WTC11 (cell line): ENCODE data around the gene KBTBD2. TPM values are rescaled to one million over a fixed set of nuclear protein-coding genes. Genes with fewer than 3 reads are reported as not detected.
A peak's percentile ranks its signal among the peaks of the same experiment; 100 is the strongest.

Experiments used
- ATAC-seq: fragments of 200-7000 bp; cut with Tn5 transposase; 2 replicates; pipeline ENCODE4 v1.10.0; 2021; ENCODE audit warnings: mild to moderate bottlenecking, moderate library complexity
- CTCF ChIA-PET: fragments of 300-600 bp; sonication (Branson Sonifier 250); formaldehyde crosslinking; loops from one replicate; lab custom pipeline; 2021; ENCODE audit warnings: antibody characterized with exemption; lab: Charles Lee
- POLR2A ChIA-PET: fragments of 350-600 bp; sonication (Branson Sonifier 250); formaldehyde crosslinking; loops from one replicate; lab custom pipeline; 2021; ENCODE audit warnings: antibody characterized with exemption; lab: Charles Lee
- DNase-seq: peaks from one replicate; pipeline ENCODE4 v3.0.0; 2021; ENCODE audit warnings: low spot score
- H3K27ac Mint-ChIP-seq: 2 replicates; pipeline ENCODE4 v1.8.0; 2021; ENCODE audit warnings: mixed read lengths
- H3K27me3 Mint-ChIP-seq: 2 replicates; pipeline ENCODE4 v1.8.0; 2021; ENCODE audit warnings: low read depth, mild to moderate bottlenecking, moderate library complexity, mixed read lengths
- H3K36me3 Mint-ChIP-seq: 2 replicates; pipeline ENCODE4 v1.8.0; 2021; ENCODE audit warnings: mixed read lengths
- H3K4me1 Mint-ChIP-seq: 2 replicates; pipeline ENCODE4 v1.8.0; 2022; ENCODE audit warnings: mixed read lengths
- H3K4me3 Mint-ChIP-seq: 2 replicates; pipeline ENCODE4 v1.8.0; 2021; ENCODE audit warnings: mild to moderate bottlenecking, moderate library complexity, mixed read lengths
- H3K9me3 Mint-ChIP-seq: 2 replicates; pipeline ENCODE4 v1.8.0; 2021; ENCODE audit warnings: mixed read lengths
- CREM ChIP-seq: sonication (generic); formaldehyde crosslinking; IDR thresholded peaks from 2 replicates; pipeline ENCODE4 v1.8.1; 2022; ENCODE audit warnings: mild to moderate bottlenecking, missing genetic modification reagents, moderate library complexity
- ELF4 ChIP-seq: sonication (generic); formaldehyde crosslinking; IDR thresholded peaks from 2 replicates; pipeline ENCODE4 v1.8.1; 2022; ENCODE audit warnings: low read depth, mild to moderate bottlenecking, moderate library complexity, missing genetic modification reagents
- FOXK1 ChIP-seq: sonication (generic); formaldehyde crosslinking; IDR thresholded peaks from 2 replicates; pipeline ENCODE4 v1.8.0; 2022; ENCODE audit warnings: mild to moderate bottlenecking, moderate library complexity, missing genetic modification reagents
- JAZF1 ChIP-seq: fragments of 250-450 bp; sonication (Bioruptor Pico); IDR thresholded peaks from 2 replicates; pipeline ENCODE4 v1.9.0; 2021; ENCODE audit warnings: moderate library complexity, mild to moderate bottlenecking, inconsistent platforms
- NFE2L1 ChIP-seq: sonication (generic); formaldehyde crosslinking; IDR thresholded peaks from 2 replicates; pipeline ENCODE4 v1.8.1; 2023; ENCODE audit warnings: missing genetic modification reagents
- NR2C2 ChIP-seq: sonication (generic); formaldehyde crosslinking; IDR thresholded peaks from 2 replicates; pipeline ENCODE4 v1.8.0; 2022; ENCODE audit warnings: mild to moderate bottlenecking, missing genetic modification reagents
- RELA ChIP-seq: sonication (generic); formaldehyde crosslinking; IDR thresholded peaks from 2 replicates; pipeline ENCODE4 v1.8.1; 2022; ENCODE audit warnings: missing genetic modification reagents, mild to moderate bottlenecking, borderline replicate concordance
- RORB ChIP-seq: fragments of 250-450 bp; sonication (Bioruptor Pico); IDR thresholded peaks from 2 replicates; pipeline ENCODE4 v1.9.0; 2021; ENCODE audit warnings: mild to moderate bottlenecking
- TP53 ChIP-seq: sonication (generic); formaldehyde crosslinking; IDR thresholded peaks from 2 replicates; pipeline ENCODE4 v1.8.1; 2023; ENCODE audit warnings: mild to moderate bottlenecking, missing genetic modification reagents
- ZNF232 ChIP-seq: sonication (generic); formaldehyde crosslinking; IDR thresholded peaks from 2 replicates; pipeline ENCODE4 v1.8.0; 2022; ENCODE audit warnings: mild to moderate bottlenecking, missing genetic modification reagents
- ZNF423 ChIP-seq: fragments of 250-450 bp; sonication (Bioruptor Pico); IDR thresholded peaks from 2 replicates; pipeline ENCODE4 v2.1.2; 2022; ENCODE audit warnings: mild to moderate bottlenecking, moderate library complexity
- total RNA-seq: library from RNA; stranded (reverse); gene quantifications from 3 replicates; pipeline ENCODE4 v1.2.3, GENCODE V29; 2021
- TF ChIP-seq, protein P1 (sequence below): fragments of 200-600 bp; IDR thresholded peaks from 2 replicates; pipeline ENCODE4 v1.8.0; 2022; ENCODE audit warnings: antibody characterized with exemption
- TF ChIP-seq, protein P2 (sequence below): sonication (generic); formaldehyde crosslinking; conservative IDR thresholded peaks from 2 replicates; pipeline ENCODE4 v1.8.1; 2023; ENCODE audit warnings: mild to moderate bottlenecking, low read depth, missing genetic modification reagents, moderate library complexity
- TF ChIP-seq, protein P3 (sequence below): sonication (generic); formaldehyde crosslinking; IDR thresholded peaks from 2 replicates; pipeline ENCODE4 v1.8.0; 2022; ENCODE audit warnings: mild to moderate bottlenecking, missing genetic modification reagents
- TF ChIP-seq, protein P4 (sequence below): fragments of 250-450 bp; sonication (Bioruptor Pico); IDR thresholded peaks from 2 replicates; pipeline ENCODE4 v2.1.2; 2022; ENCODE audit warnings: mild to moderate bottlenecking, moderate library complexity
- TF ChIP-seq, protein P5 (sequence below): sonication (generic); formaldehyde crosslinking; IDR thresholded peaks from 2 replicates; pipeline ENCODE4 v1.8.0; 2023; ENCODE audit warnings: mild to moderate bottlenecking, missing genetic modification reagents
- TF ChIP-seq, protein P6 (sequence below): sonication (generic); formaldehyde crosslinking; IDR thresholded peaks from 2 replicates; pipeline ENCODE4 v1.8.1; 2022; ENCODE audit warnings: low read depth, missing genetic modification reagents, borderline replicate concordance
- TF ChIP-seq, protein P7 (sequence below): sonication (generic); formaldehyde crosslinking; IDR thresholded peaks from 2 replicates; pipeline ENCODE4 v1.8.1; 2023; ENCODE audit warnings: mild to moderate bottlenecking, missing genetic modification reagents

KBTBD2 gene
- total RNA-seq, 1 experiment from 2014 or later, result 29.7 TPM

DNA sequence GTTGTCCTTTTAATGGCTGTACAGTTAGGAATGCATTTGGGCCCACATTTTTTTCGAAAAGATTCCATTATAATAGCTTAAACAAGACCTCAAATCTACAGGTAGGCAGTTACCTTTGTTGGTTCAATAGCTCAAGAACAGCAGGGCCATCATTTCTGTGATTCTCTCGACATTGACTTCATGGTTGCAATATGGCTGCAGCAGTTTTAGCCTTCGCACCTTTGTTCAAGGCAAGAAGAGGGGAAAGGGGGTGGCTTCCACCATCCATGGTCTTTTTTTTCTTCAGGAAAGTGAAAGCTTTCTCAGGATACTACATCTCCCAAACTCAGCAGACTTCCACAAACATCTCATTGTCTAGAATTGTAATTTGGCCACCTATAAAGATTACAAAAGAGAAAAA lies 2.2 kb upstream of the KBTBD2 start:
- Mint-ChIP-seq H3K27ac (no peak overlapping the region), H3K4me3 (no peak overlapping the region), H3K4me1 (peaks cover 24% of the 10 kb centered on the region), H3K27me3 (peaks cover 21% of the 10 kb centered on the region), H3K36me3 (no peaks in the 10 kb centered on the region), H3K9me3 (no peaks in the 10 kb centered on the region)
- ChIA-PET CTCF (interaction anchor here (7.0 kb wide), 1 partner anchor 47 kb away, joined by 29 read pairs; no protein-coding TSS in a partner anchor), POLR2A (no interaction called here)
- ATAC-seq, result no peak
- no peak for TF ChIP-seq ZNF423
- no peak for TF ChIP-seq RELA
- no peak for TF ChIP-seq JAZF1
- no peak for DNase-seq

DNA sequence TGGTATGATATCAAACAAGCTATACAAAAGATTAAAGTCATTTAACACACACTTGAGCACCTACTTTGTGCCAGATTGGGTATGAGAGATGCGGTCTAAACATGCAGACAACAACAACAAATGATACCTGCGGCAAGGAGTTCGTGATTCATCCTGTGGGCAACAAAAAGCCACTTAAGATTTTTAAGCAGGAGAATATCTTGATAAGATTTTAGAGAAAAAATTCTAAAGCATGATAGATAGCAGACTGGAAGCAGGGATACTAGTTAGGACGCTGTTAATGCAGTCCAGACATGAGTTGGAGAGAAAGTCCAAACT lies 1.6 kb upstream of the KBTBD2 start:
- Mint-ChIP-seq H3K27ac (peak overlapping the region; percentile 99), H3K4me1 (peaks cover 30% of the 10 kb centered on the region), H3K4me3 (peak overlapping the region; percentile 85), H3K9me3 (no peaks in the 10 kb centered on the region), H3K27me3 (peaks cover 18% of the 10 kb centered on the region), H3K36me3 (no peaks in the 10 kb centered on the region)
- ChIA-PET POLR2A (interaction anchor here (1.4 kb wide), 1 partner anchor 48 kb away, joined by 4 read pairs; no protein-coding TSS in a partner anchor), CTCF (interaction anchor here (7.0 kb wide), 1 partner anchor 46 kb away, joined by 29 read pairs; no protein-coding TSS in a partner anchor)
- ATAC-seq (no peak), DNase-seq (no peak)
- TF ChIP-seq CREM (CRISPR knock-in tag) (no peak), NR2C2 (no peak), ZNF232 (CRISPR knock-in tag) (no peak), RORB (no peak), ELF4 (no peak), TP53 (CRISPR knock-in tag) (no peak)
- TF ChIP-seq, protein P1, sequence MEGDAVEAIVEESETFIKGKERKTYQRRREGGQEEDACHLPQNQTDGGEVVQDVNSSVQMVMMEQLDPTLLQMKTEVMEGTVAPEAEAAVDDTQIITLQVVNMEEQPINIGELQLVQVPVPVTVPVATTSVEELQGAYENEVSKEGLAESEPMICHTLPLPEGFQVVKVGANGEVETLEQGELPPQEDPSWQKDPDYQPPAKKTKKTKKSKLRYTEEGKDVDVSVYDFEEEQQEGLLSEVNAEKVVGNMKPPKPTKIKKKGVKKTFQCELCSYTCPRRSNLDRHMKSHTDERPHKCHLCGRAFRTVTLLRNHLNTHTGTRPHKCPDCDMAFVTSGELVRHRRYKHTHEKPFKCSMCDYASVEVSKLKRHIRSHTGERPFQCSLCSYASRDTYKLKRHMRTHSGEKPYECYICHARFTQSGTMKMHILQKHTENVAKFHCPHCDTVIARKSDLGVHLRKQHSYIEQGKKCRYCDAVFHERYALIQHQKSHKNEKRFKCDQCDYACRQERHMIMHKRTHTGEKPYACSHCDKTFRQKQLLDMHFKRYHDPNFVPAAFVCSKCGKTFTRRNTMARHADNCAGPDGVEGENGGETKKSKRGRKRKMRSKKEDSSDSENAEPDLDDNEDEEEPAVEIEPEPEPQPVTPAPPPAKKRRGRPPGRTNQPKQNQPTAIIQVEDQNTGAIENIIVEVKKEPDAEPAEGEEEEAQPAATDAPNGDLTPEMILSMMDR, result no peak
- TF ChIP-seq, protein P2, sequence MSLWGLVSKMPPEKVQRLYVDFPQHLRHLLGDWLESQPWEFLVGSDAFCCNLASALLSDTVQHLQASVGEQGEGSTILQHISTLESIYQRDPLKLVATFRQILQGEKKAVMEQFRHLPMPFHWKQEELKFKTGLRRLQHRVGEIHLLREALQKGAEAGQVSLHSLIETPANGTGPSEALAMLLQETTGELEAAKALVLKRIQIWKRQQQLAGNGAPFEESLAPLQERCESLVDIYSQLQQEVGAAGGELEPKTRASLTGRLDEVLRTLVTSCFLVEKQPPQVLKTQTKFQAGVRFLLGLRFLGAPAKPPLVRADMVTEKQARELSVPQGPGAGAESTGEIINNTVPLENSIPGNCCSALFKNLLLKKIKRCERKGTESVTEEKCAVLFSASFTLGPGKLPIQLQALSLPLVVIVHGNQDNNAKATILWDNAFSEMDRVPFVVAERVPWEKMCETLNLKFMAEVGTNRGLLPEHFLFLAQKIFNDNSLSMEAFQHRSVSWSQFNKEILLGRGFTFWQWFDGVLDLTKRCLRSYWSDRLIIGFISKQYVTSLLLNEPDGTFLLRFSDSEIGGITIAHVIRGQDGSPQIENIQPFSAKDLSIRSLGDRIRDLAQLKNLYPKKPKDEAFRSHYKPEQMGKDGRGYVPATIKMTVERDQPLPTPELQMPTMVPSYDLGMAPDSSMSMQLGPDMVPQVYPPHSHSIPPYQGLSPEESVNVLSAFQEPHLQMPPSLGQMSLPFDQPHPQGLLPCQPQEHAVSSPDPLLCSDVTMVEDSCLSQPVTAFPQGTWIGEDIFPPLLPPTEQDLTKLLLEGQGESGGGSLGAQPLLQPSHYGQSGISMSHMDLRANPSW (CRISPR knock-in tag), result no peak
- TF ChIP-seq, protein P3, sequence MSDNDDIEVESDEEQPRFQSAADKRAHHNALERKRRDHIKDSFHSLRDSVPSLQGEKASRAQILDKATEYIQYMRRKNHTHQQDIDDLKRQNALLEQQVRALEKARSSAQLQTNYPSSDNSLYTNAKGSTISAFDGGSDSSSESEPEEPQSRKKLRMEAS (CRISPR knock-in tag), result no peak
- TF ChIP-seq, protein P4, sequence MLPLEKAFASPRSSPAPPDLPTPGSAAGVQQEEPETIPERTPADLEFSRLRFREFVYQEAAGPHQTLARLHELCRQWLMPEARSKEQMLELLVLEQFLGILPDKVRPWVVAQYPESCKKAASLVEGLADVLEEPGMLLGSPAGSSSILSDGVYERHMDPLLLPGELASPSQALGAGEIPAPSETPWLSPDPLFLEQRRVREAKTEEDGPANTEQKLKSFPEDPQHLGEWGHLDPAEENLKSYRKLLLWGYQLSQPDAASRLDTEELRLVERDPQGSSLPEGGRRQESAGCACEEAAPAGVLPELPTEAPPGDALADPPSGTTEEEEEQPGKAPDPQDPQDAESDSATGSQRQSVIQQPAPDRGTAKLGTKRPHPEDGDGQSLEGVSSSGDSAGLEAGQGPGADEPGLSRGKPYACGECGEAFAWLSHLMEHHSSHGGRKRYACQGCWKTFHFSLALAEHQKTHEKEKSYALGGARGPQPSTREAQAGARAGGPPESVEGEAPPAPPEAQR (CRISPR knock-in tag), result no peak

DNA sequence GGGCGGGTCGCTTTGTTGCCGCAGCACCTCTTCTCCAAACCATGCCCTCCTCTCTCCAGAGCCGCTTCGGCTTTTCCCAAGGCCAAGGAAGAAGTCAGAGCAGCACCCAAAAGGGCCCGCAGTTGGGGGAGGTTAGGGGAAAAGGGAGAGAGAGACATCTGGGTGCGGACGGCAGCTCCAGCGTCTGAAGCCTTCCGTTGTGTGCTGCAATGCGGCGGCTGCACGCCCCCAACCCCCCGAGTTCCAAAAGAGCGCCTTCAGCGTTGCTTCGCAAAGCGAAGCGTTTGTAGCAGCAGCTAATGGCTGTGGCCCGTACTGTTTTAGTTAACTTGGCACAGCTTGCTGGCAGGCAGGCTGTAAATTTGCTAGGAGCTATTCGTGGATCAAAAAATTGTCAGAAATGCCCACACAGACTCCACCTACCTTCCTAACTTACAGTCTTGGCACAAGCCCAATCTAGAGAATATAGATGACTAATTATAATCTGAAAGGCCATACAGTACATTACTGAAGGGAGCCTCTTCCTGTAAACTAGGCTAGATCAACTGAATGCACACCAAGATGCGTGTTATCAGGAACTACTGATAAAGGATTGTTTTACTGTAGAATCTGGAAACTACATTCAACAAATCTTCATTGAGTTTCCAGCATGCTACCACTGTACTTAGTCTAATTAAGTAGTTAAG lies 1.1 kb upstream of the KBTBD2 start:
- H3K27me3 Mint-ChIP-seq, result peaks cover 18% of the 10 kb centered on the region
- peaks cover 35% of the 10 kb centered on the region for H3K4me1 Mint-ChIP-seq
- peak; percentile 58 for DNase-seq
- POLR2A ChIA-PET, result interaction anchor here (0.5 to 1.4 kb wide), 5 partner anchors 12 to 63 kb away, joined by 3 to 5 read pairs (median 3); no protein-coding TSS in a partner anchor
- peak overlapping the region; percentile 85 for H3K4me3 Mint-ChIP-seq
- CTCF ChIA-PET, result interaction anchor here (1.0 to 7.0 kb wide), 2 partner anchors 46 to 214 kb away, joined by 3 to 29 read pairs; no protein-coding TSS in a partner anchor
- H3K9me3 Mint-ChIP-seq, result no peaks in the 10 kb centered on the region
- H3K27ac Mint-ChIP-seq, result peak overlapping the region; percentile 99
- H3K36me3 Mint-ChIP-seq, result no peaks in the 10 kb centered on the region
- peak; percentile 17 for ATAC-seq
- TF ChIP-seq NFE2L1 (no peak), FOXK1 (CRISPR knock-in tag) (no peak)
- TF ChIP-seq, protein P5, sequence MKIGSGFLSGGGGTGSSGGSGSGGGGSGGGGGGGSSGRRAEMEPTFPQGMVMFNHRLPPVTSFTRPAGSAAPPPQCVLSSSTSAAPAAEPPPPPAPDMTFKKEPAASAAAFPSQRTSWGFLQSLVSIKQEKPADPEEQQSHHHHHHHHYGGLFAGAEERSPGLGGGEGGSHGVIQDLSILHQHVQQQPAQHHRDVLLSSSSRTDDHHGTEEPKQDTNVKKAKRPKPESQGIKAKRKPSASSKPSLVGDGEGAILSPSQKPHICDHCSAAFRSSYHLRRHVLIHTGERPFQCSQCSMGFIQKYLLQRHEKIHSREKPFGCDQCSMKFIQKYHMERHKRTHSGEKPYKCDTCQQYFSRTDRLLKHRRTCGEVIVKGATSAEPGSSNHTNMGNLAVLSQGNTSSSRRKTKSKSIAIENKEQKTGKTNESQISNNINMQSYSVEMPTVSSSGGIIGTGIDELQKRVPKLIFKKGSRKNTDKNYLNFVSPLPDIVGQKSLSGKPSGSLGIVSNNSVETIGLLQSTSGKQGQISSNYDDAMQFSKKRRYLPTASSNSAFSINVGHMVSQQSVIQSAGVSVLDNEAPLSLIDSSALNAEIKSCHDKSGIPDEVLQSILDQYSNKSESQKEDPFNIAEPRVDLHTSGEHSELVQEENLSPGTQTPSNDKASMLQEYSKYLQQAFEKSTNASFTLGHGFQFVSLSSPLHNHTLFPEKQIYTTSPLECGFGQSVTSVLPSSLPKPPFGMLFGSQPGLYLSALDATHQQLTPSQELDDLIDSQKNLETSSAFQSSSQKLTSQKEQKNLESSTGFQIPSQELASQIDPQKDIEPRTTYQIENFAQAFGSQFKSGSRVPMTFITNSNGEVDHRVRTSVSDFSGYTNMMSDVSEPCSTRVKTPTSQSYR (CRISPR knock-in tag), result no peak
- TF ChIP-seq, protein P6, sequence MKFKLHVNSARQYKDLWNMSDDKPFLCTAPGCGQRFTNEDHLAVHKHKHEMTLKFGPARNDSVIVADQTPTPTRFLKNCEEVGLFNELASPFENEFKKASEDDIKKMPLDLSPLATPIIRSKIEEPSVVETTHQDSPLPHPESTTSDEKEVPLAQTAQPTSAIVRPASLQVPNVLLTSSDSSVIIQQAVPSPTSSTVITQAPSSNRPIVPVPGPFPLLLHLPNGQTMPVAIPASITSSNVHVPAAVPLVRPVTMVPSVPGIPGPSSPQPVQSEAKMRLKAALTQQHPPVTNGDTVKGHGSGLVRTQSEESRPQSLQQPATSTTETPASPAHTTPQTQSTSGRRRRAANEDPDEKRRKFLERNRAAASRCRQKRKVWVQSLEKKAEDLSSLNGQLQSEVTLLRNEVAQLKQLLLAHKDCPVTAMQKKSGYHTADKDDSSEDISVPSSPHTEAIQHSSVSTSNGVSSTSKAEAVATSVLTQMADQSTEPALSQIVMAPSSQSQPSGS, result no peak
- TF ChIP-seq, protein P7, sequence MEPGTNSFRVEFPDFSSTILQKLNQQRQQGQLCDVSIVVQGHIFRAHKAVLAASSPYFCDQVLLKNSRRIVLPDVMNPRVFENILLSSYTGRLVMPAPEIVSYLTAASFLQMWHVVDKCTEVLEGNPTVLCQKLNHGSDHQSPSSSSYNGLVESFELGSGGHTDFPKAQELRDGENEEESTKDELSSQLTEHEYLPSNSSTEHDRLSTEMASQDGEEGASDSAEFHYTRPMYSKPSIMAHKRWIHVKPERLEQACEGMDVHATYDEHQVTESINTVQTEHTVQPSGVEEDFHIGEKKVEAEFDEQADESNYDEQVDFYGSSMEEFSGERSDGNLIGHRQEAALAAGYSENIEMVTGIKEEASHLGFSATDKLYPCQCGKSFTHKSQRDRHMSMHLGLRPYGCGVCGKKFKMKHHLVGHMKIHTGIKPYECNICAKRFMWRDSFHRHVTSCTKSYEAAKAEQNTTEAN (CRISPR knock-in tag), result 0 out of 2 replicates have a peak, but pooled peaks have one; percentile 51
- TF ChIP-seq, protein P3 (CRISPR knock-in tag), result 0 out of 2 replicates have a peak, but pooled peaks have one; percentile 9
